SU-DHL-6 (cell line): ENCODE data around the gene ARG2.

Experiments used
- EZH2phosphoT487 ChIP-seq: fragments of 200-600 bp; sonication (generic), shearing (Covaris generic); conservative IDR thresholded peaks from 2 replicates; pipeline ENCODE4 v1.6.1; 2018; ENCODE audit warnings: mild to moderate bottlenecking, antibody characterized with exemption, low read length, moderate library complexity, mixed read lengths
- TF ChIP-seq, protein P1 (sequence below): fragments of 200-600 bp; sonication (generic); IDR thresholded peaks from one replicate; pipeline ENCODE4 v1.5.1; 2017; ENCODE audit warnings: antibody characterized with exemption, mild to moderate bottlenecking, low read length, moderate library complexity; ENCODE audit not compliant: insufficient read depth, poor library complexity, severe bottlenecking

GRCh38 chr14:67570453-67570852 is 49.3 kb upstream of the ARG2 start:
- TF ChIP-seq, protein P1, sequence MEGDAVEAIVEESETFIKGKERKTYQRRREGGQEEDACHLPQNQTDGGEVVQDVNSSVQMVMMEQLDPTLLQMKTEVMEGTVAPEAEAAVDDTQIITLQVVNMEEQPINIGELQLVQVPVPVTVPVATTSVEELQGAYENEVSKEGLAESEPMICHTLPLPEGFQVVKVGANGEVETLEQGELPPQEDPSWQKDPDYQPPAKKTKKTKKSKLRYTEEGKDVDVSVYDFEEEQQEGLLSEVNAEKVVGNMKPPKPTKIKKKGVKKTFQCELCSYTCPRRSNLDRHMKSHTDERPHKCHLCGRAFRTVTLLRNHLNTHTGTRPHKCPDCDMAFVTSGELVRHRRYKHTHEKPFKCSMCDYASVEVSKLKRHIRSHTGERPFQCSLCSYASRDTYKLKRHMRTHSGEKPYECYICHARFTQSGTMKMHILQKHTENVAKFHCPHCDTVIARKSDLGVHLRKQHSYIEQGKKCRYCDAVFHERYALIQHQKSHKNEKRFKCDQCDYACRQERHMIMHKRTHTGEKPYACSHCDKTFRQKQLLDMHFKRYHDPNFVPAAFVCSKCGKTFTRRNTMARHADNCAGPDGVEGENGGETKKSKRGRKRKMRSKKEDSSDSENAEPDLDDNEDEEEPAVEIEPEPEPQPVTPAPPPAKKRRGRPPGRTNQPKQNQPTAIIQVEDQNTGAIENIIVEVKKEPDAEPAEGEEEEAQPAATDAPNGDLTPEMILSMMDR, result no peak
- TF ChIP-seq EZH2phosphoT487, result no peak
